Dendritic cell treated with granulocyte-macrophage colony-stimulating factor and Interleukin-4, amounts not matched to agents 40 ng/mL and 50 ng/mL, for 4 days (primary cell): ENCODE measurements around the gene RASGEF1C.

Experiments used
- H3K27ac Mint-ChIP-seq: one replicate; pipeline ENCODE4 v1.8.0; 2022; ENCODE audit warnings: mild to moderate bottlenecking, mixed read lengths
- H3K27me3 Mint-ChIP-seq: one replicate; pipeline ENCODE4 v1.8.0; 2022; ENCODE audit warnings: mild to moderate bottlenecking, mixed read lengths
- H3K36me3 Mint-ChIP-seq: one replicate; pipeline ENCODE4 v1.8.0; 2022; ENCODE audit warnings: low read depth, mixed read lengths
- H3K4me1 Mint-ChIP-seq: one replicate; pipeline ENCODE4 v1.8.0; 2022; ENCODE audit warnings: low read depth, mixed read lengths
- H3K4me3 Mint-ChIP-seq: one replicate; pipeline ENCODE4 v1.8.0; 2022; ENCODE audit warnings: mild to moderate bottlenecking, moderate library complexity, mixed read lengths
- H3K9me3 Mint-ChIP-seq: one replicate; pipeline ENCODE4 v1.8.0; 2022; ENCODE audit warnings: mixed read lengths
- intact Hi-C: fragments of 100-400 bp; cut with micrococcal nuclease; formaldehyde crosslinking; loops from one replicate; pipeline ENCODE4 v1.15.0; 2022

Gene RASGEF1C

DNA sequence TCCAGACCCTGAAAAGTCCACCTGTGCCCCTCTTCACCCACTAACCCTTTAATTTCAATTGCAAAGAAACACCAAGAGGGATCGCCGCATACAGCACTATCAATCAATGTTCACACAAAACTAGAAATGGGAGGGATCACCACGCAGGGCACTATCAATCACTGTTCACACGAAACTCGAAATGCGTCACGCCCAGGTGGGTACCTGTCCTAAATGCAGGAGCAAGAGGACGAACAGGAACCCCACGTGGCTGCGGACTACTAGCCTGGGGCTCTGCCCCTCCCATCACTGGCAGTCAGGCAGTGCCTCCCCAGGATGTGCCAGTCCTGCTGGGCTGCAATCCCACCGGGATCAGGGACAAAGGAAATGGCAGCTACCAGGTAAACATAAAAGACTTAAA, 28.2 kb downstream of the RASGEF1C start:
- peaks cover 7% of the 10 kb centered on the region for H3K27me3 Mint-ChIP-seq
- no peak overlapping the region for H3K27ac Mint-ChIP-seq
- peaks cover 10% of the 10 kb centered on the region for H3K4me1 Mint-ChIP-seq
- no peaks in the 10 kb centered on the region for H3K36me3 Mint-ChIP-seq
- intact Hi-C loops, result no loop called here
- no peaks in the 10 kb centered on the region for H3K9me3 Mint-ChIP-seq
- H3K4me3 Mint-ChIP-seq, result no peak overlapping the region

DNA sequence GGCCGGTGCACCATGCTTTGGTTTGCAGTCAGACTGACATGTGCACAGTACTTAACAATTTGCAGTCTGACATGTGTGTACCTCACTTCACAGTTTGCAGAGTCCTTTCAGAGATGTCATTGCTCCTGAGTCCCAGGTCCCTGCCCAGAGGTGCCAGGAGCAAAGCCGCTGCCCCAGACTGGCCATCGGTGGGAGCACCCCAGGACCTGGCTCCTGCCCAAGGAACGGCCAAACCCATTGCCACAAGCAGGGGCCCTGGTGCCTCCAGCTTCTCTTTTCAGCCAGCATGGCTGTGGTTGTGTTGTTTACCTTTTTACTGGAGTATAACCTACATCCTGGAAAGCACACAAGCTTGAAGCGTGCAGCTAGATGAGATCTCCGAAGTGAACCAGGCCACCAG, 28.6 kb downstream of the RASGEF1C start:
- H3K27ac Mint-ChIP-seq, result no peak overlapping the region
- intact Hi-C loops, result no loop called here
- H3K36me3 Mint-ChIP-seq, result no peaks in the 10 kb centered on the region
- no peak overlapping the region for H3K4me3 Mint-ChIP-seq
- no peaks in the 10 kb centered on the region for H3K9me3 Mint-ChIP-seq
- peaks cover 7% of the 10 kb centered on the region for H3K27me3 Mint-ChIP-seq
- peaks cover 10% of the 10 kb centered on the region for H3K4me1 Mint-ChIP-seq

DNA sequence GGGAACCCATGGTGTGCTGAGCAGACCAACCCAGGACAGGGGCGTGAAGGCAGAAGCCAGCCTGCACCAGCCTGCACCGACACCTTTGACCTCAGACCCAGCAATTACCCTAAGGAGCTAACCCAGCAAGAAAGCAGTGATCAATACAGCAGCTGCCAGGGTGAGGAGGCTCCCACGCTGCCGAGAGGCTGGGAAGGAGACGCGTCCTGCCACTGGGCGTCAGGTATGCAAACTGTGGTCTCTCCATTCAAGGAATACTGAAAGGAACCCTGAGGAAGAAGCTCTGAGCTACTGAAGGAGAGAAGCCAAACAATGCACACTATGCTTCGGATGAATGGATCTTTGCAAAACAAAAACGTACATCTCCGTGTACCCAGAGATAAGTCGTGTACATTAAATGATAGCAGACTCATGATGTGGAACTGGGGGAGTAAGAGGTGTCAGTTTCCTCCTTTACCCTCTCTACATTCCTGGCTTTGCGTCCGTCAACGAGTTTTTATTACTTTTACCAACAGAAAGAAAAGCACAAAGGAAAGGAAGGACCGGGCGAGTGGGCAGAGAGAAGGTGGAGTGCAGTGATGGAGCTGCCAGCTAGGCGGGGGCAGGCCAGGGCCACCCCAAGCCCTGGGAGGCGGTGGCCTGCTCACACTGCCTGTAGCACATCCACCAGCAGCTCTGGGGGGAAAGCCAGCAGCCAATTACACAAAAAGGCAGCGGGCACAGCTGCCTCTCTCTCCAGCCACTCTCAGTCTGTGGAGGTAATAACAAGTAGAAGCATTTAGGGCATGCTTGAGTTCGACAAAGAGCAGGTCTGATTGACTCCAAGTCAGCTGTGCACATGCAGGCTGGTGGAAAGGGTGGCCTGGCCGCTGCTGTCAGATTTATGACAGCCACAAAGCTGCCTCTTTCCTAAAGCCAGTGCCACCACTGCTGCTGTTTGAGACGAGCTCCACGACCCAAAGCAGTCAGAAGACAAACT, 29.3 kb downstream of the RASGEF1C start:
- intact Hi-C loops, result no loop called here
- Mint-ChIP-seq H3K4me1 (peaks cover 10% of the 10 kb centered on the region), H3K4me3 (no peak overlapping the region), H3K27ac (no peak overlapping the region), H3K36me3 (no peaks in the 10 kb centered on the region), H3K27me3 (peaks cover 7% of the 10 kb centered on the region), H3K9me3 (no peaks in the 10 kb centered on the region)

DNA sequence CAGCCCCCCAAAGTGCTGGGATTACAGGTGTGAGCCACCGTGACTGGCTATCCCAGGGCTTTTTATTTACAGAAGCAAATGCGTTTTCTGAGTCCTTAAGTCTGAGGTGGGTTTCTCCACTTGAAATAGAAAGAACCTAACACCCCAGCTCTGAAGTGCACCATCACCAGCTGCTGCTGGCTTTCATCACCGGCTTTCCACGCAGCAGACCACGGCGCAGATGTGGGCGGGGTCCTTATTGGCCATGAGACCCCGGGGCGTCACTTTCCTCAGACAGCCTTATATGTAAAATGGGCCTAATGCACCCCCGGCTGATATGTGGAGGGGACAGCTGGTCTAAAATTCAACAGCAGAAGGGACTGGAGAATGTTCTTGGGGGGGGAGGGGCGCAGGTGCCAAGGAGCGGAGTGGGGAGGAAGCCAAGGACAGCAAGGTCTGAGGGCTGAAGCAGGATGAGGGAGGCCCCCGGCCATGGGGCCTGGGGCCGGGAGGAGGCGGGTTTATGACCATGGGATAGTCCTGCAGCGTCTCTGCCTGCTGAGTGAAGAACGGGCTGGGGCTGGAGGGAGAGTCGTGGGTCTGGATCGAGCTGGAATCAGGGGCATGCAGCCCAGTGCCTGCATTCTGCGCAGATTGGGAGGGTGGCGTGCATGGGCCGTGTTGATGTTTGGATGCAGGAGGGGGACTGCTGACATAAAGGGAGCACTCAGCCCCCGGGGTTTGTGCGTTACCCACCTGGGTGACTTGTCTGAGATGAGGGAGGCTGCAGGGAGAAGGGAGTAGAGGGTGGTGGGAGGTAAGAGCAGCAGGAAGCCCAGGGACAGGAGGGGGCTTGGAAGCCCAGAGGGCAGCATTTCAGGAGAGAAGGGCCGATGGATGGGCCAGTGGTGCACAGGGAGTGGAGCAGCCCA, 30.2 kb downstream of the RASGEF1C start:
- Mint-ChIP-seq H3K36me3 (no peaks in the 10 kb centered on the region), H3K4me1 (peaks cover 10% of the 10 kb centered on the region), H3K4me3 (no peak overlapping the region)

DNA sequence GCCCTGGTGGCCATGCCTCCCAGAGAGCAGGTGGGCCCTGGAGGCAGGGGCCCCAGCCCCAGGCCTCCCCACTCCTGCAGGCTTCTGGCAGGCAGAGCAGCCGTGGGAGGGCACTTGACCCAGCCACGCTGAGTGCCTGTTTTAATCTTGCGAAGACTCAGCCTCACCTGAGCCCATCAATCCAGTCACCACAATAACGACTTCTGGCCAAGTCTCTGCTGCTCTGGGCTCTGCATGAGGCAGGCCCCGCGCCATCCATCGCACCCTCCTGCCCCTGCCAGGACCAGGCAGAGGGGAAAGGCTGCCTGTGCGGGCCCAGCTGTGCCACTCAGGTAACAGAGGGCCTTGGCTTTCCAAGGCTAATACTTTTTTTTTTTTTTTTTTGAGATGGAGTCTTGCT, 32.8 kb downstream of the RASGEF1C start:
- Mint-ChIP-seq H3K4me3 (no peak overlapping the region), H3K27ac (no peak overlapping the region), H3K9me3 (no peaks in the 10 kb centered on the region), H3K27me3 (peaks cover 15% of the 10 kb centered on the region), H3K4me1 (peaks cover 23% of the 10 kb centered on the region), H3K36me3 (no peaks in the 10 kb centered on the region)
- intact Hi-C loops, result no loop called here

More for the DNA sequence above, 30.2 kb downstream of the RASGEF1C start:
- H3K27ac Mint-ChIP-seq, result no peak overlapping the region
- no peaks in the 10 kb centered on the region for H3K9me3 Mint-ChIP-seq
- intact Hi-C loops, result no loop called here
- peaks cover 7% of the 10 kb centered on the region for H3K27me3 Mint-ChIP-seq

DNA sequence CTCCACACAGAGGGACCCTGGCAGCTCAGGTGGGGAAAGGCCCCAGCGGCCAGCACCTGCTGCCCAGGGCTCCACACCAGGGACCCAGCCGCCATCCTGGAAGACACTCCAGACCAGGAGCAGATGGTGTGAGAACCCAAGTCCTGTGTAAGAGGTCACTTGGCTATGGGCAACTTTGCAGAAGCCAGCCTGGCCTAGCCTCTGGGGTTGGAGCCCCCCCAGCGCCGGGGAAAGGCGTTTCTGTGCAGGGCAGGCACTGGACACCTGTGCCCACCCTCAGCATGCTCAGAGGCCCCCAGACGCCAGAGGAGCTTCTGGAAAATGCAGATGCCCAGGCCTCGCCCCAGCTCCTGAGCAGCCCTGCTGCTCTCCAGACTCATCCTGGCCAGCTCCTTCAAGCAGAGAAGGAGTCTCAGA, 34.0 kb downstream of the RASGEF1C start:
- H3K27me3 Mint-ChIP-seq, result peaks cover 22% of the 10 kb centered on the region
- peaks cover 23% of the 10 kb centered on the region for H3K4me1 Mint-ChIP-seq
- intact Hi-C loops, result no loop called here
- H3K9me3 Mint-ChIP-seq, result no peaks in the 10 kb centered on the region
- H3K4me3 Mint-ChIP-seq, result no peak overlapping the region
- H3K27ac Mint-ChIP-seq, result no peak overlapping the region
- H3K36me3 Mint-ChIP-seq, result no peaks in the 10 kb centered on the region

DNA sequence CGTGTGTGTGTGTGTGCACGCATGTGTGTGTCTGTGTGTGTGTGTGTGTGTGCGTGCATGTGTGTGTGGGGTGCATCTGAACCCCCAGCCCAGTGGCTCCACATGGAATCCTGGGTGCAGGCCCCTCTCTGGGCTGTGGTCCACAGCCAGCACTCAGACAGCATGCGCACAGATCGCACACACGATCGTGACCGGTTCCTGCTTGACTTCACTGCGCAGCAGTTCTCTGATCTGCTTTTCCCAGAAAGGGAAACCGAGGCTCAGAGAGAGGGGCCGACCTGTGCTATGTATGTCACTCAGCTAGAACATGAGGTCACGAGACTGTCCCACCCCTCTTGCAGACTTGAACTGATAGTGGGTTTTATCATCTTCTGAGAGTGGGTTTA, 34.4 kb downstream of the RASGEF1C start:
- H3K27ac Mint-ChIP-seq, result no peak overlapping the region
- no peaks in the 10 kb centered on the region for H3K36me3 Mint-ChIP-seq
- peaks cover 23% of the 10 kb centered on the region for H3K4me1 Mint-ChIP-seq
- intact Hi-C loops, result no loop called here
- no peaks in the 10 kb centered on the region for H3K9me3 Mint-ChIP-seq
- peaks cover 22% of the 10 kb centered on the region for H3K27me3 Mint-ChIP-seq
- H3K4me3 Mint-ChIP-seq, result no peak overlapping the region

DNA sequence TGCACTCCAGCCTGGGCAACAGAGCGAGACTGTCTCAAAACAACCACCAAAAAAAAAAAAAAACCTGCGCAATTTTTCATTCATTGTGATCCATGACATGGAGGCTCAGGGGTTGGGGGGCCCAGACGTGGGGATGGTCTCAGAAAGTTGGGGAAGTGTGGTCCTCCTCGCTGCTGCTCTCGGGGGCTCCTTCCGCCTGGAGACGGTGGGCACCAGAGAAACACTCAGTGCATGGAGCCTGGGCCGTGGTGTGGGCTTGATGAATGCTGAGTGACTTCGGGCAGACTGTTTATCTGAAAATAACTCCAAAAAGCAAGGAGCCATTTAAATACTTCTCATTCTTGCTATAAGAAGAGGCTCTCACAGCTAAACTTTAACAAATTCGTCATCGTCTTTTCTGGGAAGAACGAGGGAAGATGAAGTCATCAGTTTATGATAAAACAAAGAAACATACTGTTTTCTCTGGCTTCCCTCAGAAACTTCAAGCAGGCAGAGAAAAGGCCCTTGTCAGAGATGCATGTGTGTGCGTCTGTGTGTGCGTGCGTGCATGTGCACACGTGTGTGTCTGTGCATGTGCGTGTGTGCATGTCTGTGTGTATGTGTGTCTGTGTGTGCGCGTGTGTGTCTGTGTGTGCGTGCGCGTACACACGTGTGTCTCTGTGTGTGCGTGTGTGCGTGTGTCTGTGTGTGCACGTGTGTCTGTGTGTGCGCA, 35.0 kb downstream of the RASGEF1C start:
- Mint-ChIP-seq H3K27me3 (peaks cover 18% of the 10 kb centered on the region), H3K4me1 (peaks cover 27% of the 10 kb centered on the region), H3K9me3 (no peaks in the 10 kb centered on the region), H3K4me3 (no peak overlapping the region), H3K36me3 (no peaks in the 10 kb centered on the region), H3K27ac (no peak overlapping the region)
- intact Hi-C loops, result no loop called here

DNA sequence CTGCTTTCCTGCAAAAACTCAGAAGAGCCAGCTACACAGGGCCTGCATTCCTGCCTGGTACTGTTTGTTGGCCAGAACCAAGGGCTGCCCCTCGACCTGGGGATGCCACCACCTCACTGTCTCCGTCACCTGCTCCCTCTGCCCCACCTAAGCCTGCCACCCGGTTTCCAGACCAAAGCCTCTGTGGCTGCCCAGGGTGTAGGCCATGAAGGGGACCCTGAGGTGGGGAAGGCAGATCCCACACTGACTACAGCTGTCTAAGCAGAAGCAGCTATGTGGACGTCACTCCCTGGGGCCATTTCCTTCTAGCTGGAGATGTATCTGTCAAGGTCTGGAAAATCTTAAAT, 35.8 kb downstream of the RASGEF1C start:
- Mint-ChIP-seq H3K4me3 (no peak overlapping the region), H3K4me1 (peaks cover 32% of the 10 kb centered on the region), H3K27me3 (peaks cover 16% of the 10 kb centered on the region), H3K27ac (peak overlapping the region; percentile 9), H3K9me3 (no peaks in the 10 kb centered on the region), H3K36me3 (no peaks in the 10 kb centered on the region)
- intact Hi-C loops, result no loop called here

DNA sequence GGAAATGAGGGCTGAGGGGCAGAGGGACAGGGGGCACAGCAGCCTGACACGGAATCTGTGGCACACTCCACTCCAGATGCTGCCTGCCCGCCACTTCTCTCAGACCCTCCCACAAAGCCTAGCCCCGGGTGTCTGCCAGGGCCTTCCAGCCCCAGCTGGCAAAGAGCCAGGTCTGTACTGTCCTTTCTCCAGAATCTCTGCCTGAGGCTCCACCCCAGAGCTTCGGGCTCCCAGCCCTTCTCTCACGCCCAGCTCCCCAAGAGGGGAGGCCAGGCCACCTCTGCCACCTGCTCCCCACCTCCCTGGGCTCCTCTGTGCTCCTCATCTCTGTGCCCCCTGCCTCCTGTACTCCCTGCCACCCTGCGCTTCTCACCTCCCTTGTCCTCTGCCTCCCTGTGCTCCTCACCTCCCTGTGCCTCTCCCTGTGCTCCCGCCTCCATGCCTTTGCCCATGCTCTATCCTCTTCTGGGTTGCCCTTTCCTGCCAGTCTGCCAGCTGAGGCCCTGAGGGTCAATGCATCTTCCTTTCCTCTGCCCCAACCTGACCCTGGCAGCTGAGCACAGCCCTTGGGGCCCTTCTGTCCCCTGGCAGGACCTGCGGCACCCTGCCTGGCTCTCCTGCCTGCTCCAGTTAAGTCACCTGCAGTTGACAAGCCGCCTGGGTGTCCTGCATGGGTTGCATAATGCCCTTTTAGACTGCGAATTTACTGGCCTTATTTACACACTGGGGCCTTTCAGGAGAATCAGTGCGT, 36.4 kb downstream of the RASGEF1C start:
- Mint-ChIP-seq H3K4me1 (peaks cover 31% of the 10 kb centered on the region), H3K27ac (peak overlapping the region; percentile 9), H3K27me3 (peaks cover 16% of the 10 kb centered on the region), H3K9me3 (no peaks in the 10 kb centered on the region), H3K4me3 (no peak overlapping the region), H3K36me3 (no peaks in the 10 kb centered on the region)
- intact Hi-C loops, result no loop called here

DNA sequence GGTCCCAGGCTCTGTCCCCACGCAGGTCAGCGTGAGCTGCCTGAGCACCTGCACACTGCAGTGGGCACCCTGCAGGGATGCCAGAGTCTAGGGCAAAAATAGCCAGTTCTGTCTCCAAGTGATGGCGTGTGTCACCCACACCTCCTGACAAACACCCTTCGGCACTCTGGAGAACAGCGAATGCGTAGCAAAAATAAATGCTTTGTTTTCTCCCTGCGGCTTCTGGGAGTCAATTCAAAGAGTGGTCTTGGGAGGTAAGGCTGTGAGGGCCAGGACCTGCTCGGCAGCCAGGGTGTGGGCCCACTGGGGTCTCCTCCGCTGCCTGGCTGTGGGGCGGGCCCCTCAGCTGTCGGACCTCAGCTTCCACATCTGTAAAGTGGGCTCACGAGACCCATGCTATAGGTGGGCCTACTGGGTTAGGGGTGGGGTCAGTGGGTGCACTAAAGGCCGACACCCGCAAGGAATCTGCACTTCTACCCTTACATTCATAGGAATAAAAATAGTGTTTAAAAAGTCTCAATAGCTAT, 37.4 kb downstream of the RASGEF1C start:
- peaks cover 30% of the 10 kb centered on the region for H3K4me1 Mint-ChIP-seq
- intact Hi-C loops, result no loop called here
- H3K27me3 Mint-ChIP-seq, result peaks cover 16% of the 10 kb centered on the region
- no peaks in the 10 kb centered on the region for H3K36me3 Mint-ChIP-seq
- H3K27ac Mint-ChIP-seq, result no peak overlapping the region
- no peak overlapping the region for H3K4me3 Mint-ChIP-seq
- H3K9me3 Mint-ChIP-seq, result no peaks in the 10 kb centered on the region

DNA sequence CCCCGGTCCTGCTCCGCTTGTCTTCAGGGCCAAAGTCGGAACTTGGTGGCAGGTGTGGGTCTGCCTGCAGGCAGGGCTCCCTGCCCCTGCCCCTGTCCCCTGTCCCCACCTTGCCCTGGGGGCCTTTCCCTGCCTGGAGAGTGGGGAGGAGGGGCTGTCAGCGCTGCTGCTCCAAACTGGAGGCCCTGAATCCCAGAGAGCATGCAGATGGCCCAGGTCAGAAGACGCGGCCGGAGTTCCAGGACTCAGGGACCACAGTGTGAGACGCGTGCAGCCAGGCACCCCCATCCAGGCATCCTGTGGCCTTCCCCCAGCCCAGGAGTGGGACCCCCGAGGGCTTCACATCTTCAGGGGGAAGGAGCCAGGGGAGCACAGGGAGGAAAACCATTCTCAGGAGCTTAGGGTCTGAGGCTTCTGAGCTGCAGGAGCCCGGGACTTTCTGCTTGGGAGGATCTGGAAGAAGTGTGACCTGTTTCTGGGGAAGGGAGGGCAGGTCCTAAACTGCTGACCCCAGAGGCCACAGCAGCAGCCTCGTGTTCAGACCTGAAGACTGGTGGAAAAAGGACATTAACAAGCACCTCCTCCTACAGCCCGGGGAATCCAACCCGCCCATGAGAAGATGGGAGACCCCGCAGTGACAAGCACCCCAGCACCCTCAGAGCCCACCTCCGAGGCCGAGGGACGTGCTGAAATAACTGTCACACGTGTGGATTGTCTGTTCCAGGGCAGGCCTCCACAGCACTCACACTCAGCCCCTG, 38.0 kb downstream of the RASGEF1C start:
- H3K4me1 Mint-ChIP-seq, result peaks cover 36% of the 10 kb centered on the region
- no peaks in the 10 kb centered on the region for H3K9me3 Mint-ChIP-seq
- peaks cover 16% of the 10 kb centered on the region for H3K27me3 Mint-ChIP-seq
- no peak overlapping the region for H3K4me3 Mint-ChIP-seq
- no peak overlapping the region for H3K27ac Mint-ChIP-seq
- H3K36me3 Mint-ChIP-seq, result no peaks in the 10 kb centered on the region
- intact Hi-C loops, result no loop called here
